CD1c-positive myeloid dendritic cell (primary cell): Measurements from ENCODE around the gene WBP2.

Experiments
- DNase-seq: peaks from one replicate; pipeline ENCODE4 v3.0.0-alpha.2; 2016; ENCODE audit errors: extremely low spot score

WBP2 gene

DNA sequence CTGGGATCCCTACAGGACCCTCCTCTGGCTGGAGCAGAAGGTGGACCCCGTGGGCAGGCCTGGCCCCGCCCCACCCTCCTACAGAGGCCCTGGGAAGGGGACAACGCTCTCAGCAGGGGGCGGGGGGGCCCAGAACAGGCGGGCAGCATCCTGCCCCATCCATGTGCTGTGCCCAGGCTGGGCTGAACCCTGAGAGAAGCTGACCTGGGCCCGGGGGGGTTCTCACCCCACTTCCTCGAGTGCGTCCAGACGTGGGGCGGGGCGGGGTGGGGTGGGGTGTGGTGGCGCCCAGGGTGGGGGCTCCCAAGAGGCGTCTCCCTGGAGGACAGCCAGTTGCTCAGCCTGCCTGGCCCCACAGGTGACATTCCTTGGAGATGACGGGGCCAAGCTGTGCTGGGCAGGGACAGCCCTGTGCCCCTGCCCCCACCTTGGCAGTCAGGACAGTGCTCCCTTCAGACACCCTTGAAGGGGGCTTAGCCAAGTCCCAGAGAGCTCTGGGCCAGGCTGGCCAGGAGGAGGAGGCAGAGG is 10.5 kb downstream of the WBP2 start:
- DNase-seq: no peak

DNA sequence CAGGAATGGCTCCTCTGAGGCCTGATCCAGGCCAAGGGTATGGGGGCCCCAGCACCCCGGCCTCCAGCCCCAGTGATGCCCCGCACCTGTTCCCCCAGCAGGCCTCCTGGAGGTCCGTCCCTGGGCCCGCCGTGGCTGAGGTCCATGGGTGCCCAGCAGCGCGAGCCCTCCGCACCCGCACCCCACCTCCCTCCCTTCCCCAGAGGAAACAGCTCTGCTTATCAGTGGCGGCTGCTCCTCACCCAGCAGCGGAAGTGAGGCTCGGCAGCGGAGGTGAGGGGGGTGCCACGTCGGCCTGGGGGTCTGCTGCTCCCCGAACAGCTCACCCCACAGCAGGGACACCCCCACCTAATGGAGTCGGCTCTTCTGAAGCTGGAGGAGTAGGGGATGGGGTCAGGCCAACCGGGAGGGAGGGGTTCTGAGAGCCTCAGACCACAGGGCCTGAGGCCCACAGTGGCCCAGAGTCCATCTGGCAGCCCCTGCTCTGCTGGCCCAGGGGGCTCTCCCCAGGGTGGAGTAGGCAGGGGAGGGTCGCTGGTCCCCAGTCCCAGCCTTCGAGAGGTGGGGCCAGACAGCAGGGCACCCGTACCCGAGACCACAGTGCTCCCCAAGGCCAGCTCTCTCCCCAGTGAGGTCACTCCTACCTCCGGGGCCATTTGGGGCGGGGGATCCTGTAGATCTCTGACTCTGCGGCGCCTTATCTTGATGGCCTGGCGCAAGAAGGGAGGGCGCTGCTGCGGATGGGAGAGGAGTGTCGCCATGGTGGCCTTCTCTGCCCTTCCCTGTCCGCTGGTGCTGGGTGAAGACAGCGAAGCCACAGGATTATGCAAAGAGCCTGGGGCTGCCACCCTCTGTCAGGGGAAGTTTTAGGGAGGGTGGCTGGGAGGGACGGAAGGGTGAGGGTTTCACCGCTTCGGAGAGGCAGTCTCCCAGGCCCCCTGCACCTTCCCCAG is 11.3 kb downstream of the WBP2 start, which contains the start of gene UNC13D:
Gene UNC13D (minus strand): TSS at position 828 of the 953 bp plus-strand sequence. CDS start 67 bp downstream, at position 761.
- peak; percentile 73 for DNase-seq

DNA sequence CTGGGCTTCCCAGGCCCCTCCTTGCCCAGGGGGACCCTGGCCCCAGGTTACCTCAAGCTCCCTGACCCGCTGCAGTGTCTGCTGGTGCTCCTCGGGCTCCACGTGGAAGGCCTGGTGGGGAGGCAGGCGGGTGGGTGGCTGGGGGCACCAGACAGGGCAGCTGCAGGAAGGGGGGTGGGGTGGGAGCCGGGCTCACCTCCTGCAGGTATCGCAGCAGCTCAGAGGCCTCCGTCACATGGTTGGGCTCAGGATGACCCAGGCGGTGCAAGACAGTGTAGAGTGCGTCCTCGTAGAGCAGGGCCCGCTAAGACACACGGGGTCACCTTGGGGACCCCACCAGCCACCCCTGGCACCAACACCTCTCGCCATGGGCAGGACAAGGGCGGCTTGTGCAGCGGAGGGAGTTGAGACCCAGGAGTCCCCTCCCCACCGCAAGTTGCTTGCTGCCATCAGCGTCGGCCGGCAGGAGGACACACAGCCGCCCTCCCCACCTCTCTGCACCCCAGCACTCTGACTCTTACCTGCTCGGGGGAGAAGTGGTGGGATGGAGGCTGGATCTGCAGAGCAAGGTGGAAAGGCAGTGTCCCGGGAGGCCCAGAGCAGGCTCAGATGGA is 12.1 kb downstream of the WBP2 start:
- DNase-seq: no peak

DNA sequence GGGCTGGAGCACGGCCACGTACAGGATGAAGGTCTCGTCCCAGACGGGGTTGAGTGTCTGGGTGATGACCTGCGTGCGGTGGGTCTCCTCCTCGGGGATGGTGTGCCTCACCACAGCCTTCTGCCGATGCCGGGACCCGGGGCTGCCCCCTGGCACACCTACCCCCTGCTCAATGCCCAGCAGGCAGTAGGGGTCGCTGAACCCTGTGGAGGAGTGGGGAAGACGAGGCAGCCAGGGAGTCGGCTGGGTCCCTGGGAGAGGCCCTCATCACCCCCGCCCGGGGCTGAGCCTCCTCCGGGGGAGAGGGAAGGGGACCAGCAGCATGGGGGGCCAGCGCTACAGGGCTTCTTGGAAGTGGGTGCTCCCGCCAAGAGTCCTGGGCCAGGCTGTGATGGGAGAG is 12.7 kb downstream of the WBP2 start:
- no peak for DNase-seq

DNA sequence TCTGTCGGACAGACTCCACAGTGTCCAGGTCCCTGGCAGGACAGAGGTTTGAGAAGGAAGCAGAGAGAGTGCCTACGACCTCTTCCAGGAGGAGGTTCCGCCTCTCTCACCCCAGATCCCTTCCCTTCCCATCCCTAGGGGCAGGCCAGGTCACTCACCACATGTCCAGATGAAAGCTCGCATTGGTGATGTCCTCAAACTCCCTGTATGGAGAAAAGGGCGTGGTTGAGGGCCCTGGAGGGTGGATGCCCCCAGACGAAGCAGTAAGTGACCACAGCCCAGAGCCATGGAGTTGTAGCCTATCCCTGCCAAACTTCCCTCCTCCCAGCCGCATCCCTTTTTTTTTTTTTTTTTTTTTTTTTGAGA is 14.4 kb downstream of the WBP2 start:
- DNase-seq: no peak

DNA sequence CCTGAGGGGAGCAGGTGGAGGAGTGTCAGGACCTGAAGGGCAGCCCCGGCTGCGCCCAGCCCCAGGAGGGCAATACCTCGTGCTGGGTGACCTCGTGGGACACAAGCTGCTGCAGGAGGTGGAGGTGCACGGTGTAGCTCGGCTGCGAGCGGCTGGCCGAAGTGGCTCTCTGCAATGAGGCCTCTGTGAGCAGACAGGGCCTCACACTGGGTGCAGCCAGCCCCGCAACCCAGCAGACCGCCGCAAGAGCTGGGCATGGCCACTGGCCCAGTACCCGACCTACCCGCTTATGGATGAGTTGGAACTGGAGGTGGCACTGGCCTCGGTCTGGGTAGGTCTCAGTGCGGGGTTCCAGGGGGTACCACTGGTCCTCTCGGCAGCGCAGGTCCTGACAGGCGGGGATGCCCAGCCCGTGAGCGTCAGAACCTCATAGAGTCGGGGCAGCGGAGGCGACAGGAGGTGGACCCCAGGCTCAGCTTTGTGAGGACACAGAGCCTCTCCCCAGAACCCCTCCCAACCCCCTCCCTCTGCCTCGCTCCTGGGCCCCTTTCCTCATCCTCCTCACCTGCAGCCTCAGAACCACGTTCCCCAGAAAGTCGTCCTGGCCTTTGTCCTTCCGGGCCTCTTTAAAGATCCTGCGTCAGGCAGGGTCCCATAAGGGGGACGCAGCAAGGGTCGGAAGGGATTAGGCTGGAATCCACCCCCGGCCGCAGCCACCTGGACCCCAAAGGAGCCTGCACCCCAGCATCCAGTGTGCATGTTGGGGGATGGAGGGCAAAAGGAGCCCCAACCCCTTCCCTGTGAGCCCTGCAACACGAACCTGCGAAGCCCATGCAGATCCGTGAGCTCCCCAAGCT is 15.0 kb downstream of the WBP2 start:
- no peak for DNase-seq

DNA sequence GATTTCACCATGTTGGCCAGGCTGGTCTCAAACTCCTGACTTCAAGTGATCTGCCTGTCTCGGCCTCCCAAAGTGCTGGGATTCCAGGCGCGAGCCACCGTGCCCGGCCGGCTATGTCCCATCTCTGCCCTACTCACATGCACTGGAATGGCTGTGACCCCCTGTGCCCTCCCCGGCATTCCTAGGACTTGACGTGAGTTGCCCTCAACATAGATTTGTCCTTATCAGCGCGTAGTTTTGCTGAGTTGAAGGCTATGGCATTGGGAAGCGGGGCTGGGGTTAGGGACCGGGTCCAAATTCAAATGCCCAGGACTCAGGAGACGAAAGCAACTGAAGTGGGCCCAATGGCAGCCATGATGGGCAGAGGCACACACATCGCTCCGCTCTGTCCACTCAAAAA is 16.7 kb downstream of the WBP2 start:
- no peak for DNase-seq

DNA sequence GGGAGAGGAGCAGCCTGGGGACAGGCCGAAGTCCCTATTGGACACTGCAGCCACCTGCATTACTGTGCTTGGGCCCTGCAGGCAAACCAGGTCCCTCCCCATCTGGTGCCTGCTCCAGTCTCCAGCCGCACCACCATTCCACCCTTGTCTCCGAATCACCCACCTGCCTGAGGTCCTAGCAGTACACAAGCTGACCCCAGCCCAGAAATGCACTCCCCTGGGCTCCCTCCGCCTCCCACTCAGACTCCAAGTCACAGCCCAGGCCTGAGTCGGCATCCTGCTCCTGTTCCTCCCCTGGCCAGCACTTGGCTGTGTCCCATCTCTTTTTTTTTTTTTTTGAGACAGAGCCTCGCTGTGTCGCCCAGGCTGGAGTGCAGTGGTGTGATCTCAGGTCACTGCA is 17.2 kb downstream of the WBP2 start:
- no peak for DNase-seq

DNA sequence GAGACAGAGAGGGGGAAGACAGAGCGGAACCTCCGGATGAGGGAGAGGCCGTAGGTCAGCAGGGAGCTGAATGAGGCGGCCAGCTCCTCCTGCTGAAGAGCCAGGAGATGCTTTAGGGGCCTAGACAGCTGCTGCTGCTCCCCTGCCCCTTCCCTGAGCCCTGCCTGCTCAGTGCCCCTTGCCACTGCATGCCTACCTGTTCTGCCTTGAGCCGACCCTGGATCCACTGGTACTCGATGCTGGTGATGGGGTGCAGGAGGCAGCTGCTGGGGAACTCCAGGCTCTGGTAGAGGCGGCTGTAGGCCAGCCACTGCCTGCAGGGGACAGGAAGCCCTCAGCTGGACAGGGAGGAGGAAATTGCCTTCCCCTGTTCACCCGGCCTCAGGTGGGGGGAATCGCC is 18.5 kb downstream of the WBP2 start:
- DNase-seq: no peak

DNA sequence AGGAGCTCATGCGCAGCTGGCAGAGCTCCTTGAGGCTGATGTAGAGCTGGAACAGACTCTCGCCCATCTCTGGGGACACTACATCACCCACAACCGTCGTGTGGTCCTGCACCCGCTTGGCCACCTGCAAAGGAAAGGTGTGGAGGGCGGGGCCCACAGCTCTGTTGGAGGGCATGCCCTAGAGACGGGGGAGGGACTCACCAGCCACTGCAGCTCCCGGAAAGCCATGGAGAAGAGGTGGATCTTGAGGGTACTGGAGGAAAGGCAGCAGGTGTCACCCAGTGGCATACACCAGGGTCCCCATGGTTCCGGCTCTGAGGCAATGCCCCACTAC is 19.5 kb downstream of the WBP2 start:
- no peak for DNase-seq

DNA sequence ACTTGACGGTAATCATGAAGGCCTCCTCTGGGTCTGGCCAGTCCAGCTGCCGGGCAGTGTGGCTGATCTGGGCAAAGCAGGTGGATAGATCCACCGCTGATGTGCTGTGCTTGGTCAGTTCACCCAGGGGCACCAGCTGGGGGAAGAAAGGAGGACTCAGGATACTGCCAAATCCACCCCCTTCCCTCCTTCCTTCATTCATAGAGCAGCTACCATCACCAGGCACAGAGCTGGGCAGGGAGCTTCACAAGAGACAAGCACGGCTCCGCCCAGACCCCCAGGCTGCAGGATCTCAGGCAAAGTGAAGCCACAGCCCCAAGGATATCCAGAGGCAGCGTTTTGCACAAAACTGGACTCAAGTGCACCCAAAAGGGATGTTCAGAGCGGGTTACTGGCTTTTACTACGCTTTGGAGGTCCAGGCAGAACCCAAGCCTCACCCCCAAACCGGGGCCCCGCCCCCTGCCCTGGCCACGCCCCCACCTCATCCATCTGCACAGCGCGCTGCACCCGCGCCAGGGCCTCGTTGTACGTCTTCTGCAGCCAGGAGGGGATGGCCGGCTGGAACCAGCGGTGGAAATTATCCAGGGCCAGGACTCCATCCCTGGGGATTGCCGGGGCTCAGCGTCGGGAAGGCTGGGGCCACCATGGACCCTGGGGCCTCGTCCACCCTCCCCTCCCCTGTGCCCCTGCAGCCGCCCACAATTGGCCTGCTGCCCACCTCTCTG is 20.0 kb downstream of the WBP2 start:
- DNase-seq: no peak

DNA sequence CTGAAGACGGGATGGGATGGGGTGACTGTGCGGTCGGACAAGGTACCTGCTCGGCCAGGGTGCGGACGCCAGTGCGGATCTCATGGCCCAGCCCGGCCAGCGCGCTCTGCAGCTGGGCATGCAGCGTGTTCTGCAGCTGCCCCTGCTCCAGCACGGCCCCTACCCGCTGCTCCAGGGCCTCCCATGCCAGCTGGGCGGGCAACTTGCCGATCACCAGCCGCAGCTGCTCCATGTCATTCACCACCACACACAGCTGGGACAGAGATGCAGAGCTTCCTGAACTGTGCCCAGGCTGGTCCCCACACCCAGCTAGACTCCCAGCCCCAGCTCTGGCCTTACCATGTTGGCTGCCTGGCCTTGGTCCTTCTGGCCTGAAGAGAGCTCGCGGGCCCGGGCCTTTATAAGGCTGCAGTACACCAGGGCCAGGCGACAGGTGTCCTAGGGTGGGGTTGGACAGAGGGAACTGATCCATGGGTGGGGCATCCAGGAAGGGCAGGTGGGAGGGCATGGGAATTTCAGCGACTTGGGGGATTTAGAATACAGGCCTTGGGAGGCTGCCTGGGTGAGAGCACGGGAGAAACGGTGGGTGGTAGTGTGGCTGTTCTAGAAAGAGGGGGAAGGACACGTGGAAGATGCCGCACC is 20.7 kb downstream of the WBP2 start:
- DNase-seq: no peak

DNA sequence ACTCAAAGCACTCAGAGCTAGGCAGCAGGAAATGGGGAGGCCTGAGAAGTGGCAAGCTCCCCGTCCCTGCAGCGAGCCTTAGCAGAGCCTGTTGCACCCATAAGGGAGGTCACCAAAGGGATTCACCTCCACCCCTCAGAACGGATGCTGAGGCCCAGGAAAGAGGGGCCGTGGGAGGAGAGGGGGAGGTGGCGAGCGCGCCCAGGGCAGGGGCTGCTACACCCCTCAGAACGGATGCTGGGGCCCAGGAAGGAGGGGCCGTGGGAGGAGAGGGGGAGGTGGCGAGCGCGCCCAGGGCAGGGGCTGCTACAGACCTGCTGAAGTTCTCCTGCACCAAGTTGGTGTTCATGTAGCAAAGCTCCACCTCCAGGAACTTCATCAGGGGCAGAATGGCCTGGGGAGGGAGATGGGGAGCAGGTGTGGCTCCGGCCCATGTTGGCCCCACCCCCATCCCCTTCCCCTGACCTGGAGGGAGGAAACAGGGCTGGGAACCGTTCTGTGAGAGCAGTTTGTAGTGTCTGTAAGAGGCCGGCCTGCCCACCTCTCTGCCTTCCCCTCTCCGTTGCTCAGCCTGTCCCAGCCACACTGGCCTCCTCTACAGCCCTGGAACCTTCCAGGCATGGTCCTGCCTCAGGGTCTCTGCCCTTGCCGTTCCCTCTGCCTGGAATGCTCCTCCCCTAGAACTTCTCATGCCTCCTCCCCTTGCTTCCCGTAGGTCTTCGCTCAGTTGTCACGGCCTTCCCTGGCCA is 22.3 kb downstream of the WBP2 start:
- DNase-seq: no peak

DNA sequence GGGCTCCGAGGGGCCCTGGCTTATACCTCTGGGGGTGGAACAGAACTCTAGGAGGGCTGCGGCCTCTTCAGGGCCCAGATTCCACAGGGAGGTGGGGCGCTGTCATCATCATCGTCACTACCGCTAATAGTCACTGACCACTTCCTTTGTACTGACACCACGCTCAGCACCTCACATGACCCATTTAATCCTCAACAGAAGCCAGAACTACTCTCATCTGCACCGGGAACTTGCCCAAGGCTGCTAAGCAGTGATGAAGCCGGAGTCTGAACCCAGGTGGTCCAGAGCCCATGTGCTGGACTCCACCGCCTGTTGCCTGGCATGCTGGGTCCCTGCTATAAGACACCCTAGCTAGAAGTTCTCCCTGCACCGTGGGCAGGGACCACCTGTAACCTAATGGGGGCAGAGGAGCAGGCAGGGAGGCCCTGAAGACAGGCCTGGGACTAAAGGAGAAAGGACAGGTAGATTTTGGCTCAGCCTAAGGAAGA is 22.9 kb downstream of the WBP2 start:
- peak; percentile 76 for DNase-seq

DNA sequence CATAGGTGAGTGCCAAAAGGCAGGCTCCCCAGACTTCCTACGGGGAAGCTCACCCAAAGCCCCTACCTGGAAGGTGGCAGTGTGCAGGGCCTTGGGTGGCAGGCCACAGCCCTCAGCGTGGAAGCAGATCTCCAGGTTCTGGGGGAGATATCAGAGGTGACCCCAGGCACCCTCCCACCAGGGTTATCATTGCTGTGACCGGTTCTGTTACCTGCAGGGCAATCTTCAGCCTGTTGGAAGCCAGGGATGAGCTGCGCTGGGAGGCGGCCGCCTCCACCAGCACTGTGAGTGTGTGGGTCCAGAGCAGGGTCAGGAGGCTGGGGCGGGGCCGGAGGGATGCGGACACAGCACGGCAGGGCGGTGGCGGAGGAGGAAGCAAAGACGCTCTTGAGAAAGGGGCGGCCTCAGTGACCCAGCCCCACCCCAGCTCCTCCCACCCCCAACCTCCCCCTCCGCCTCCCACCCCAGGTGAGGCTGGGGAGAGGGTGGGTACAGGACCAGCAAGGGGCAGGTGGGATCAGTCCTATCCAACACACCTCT is 24.0 kb downstream of the WBP2 start:
- DNase-seq: no peak

DNA sequence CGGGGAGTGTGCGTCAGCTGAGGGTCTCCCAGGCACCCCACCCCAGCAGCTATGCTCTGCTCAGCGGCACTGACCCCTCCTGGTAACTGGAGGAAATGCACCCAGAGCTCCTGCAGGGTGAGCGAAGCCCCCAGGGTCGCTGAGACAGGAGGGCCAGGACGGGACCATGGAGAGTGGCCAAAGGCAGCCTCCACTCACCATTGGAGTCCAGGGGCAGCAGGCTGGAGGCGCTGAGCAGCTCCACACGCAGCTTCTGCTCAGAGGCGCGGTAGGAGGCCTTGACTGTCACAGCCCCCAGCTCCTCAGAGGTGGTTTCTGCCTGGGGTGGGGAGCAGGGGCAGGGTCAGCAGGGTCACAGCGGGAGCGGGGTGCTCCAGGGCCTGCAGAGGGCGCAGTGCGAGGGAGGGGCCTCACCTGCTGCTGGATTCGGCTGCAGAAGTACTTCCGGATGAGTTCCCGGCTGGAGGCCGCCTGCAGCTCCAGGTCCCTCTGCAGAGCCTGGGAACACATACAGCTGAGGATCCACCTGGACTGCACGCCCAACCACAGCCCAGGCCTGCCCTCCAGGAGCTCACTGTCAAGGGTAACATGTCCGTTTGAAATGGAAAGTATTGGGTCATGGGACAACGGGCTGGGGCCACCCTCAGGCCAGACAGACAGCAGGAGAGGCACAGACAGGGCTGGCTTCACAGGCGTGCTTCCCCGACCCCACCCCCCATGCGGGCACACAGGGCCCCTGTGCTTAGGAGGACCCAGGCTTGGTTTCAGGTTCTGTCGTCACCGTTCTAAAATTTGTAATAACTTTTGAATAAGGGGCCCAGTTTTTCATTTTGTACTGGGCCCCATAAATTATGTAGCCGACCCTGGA is 24.7 kb downstream of the WBP2 start:
- no peak for DNase-seq

DNA sequence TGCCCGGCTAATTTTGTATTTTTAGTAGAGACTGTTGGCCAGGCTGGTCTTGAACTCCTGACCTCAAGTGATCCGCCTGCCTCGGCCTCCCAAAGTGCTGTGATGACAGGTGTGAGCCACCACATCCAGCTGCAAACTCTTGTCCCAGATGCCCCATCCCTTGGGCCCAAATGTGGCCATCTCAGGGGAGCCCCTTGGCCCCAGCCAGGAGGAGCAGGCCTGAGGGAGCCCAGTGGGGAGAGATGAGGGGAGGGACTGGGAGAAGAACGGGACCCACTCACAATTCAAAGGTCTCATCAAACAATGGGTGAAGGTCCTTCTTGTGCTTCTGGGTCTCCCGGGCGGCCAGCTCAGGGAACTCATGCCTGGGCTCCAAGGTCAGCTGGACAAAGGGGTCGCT is 25.4 kb downstream of the WBP2 start:
- no peak for DNase-seq

DNA sequence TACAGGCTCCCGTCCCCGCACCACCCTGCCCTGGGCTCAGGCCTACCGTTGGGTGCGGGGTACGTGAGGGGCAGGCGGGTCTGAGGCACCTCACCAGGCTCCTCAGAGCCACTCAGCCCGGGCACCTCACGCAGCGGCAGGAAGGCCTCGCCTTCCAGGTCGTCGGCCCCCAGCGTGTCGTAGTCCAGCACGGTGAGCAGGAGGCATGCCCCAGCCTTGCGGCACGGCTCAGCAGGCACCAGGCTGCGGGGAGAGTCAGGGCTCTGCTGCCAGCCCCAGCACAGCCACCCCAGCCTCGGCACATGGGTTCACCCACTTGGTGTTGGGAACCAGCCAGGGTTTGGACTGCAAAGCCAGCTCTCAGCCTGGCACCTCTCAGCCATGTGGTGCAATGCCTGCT is 26.4 kb downstream of the WBP2 start:
- no peak for DNase-seq

DNA sequence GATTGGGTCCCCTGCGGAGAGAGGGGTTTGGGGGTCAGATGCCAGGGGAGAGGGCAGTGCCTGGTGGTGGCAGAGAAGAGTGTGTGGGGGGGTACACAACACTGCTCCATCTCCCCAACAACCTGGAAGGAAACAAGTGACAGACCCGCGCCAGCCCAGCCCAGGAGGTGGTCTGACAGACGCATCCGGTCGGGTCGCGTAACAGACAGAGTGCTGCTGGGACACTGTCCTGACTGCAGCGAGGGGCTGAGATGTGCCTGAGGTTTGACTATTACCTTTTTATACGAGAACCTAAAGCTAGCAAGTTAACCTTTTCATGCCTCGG is 27.1 kb downstream of the WBP2 start:
- DNase-seq: no peak
